CD14-positive monocyte (primary cell): ENCODE results near the gene KXD1. TPM values are rescaled to one million over a fixed set of nuclear protein-coding genes. Genes with fewer than 3 reads are reported as not detected.
A peak's percentile ranks its signal among the peaks of the same experiment; 100 is the strongest.

ENCODE experiments used
- DNase-seq, 3 donors: peaks; one replicate each; pipeline ENCODE4 v3.0.0-alpha.2; 2011 to 2022
- H2AFZ ChIP-seq: 2 replicates; pipeline ENCODE4 v1.6.0; 2012; ENCODE audit warnings: mild to moderate bottlenecking, low read depth, low read length, inconsistent platforms; ENCODE audit not compliant: insufficient read depth, poor library complexity, severe bottlenecking
- H3K27ac ChIP-seq, 2 donors: 1 replicate in 1 of 2; 2 replicates in 1 of 2; pipeline ENCODE4 v1.5.1; 2012 to 2013; ENCODE audit warnings: low read length in 2 of 2, control low read depth in 1 of 2, inconsistent platforms in 1 of 2, low read depth in 1 of 2, mild to moderate bottlenecking in 1 of 2
- H3K27me3 ChIP-seq, 2 donors: one replicate each; pipeline versions ENCODE4 v1.6.0 to v1.6.1; 2011 to 2013; ENCODE audit warnings: low read length in 2 of 2; ENCODE audit not compliant: control insufficient read depth in 2 of 2, insufficient read depth in 2 of 2
- H3K36me3 ChIP-seq, 2 donors: replicated peaks in 1 of 2; 1 replicate in 1 of 2; 2 replicates in 1 of 2; pipeline versions ENCODE4 v1.5.1 to v1.6.1; 2012 to 2013; ENCODE audit warnings: low read length in 2 of 2, control low read depth in 1 of 2, inconsistent platforms in 1 of 2, mild to moderate bottlenecking in 1 of 2; ENCODE audit not compliant: insufficient read depth in 2 of 2, control insufficient read depth in 1 of 2
- H3K4me1 ChIP-seq, 2 donors: 1 replicate in 1 of 2; 2 replicates in 1 of 2; pipeline versions ENCODE4 v1.5.1 to v1.6.1; 2012 to 2013; ENCODE audit warnings: low read length in 2 of 2, control low read depth in 1 of 2, inconsistent platforms in 1 of 2, mild to moderate bottlenecking in 1 of 2, moderate library complexity in 1 of 2; ENCODE audit not compliant: insufficient read depth in 2 of 2, control insufficient read depth in 1 of 2
- H3K4me2 ChIP-seq: replicated peaks from 2 replicates; pipeline ENCODE3; 2012; ENCODE audit warnings: low read length, moderate library complexity, mild to moderate bottlenecking; ENCODE audit not compliant: poor library complexity, severe bottlenecking; ENCODE audit errors: extremely low read depth
- H3K4me3 ChIP-seq, 3 experiments: fragments of 200-600 bp in 1 of 3; sonication (generic) in 1 of 3; replicated peaks in 1 of 3; 1 replicate in 2 of 3; 2 replicates in 1 of 3; pipeline ENCODE4 v1.5.1; 2011 to 2013; ENCODE audit warnings: low read length in 3 of 3, mild to moderate bottlenecking in 3 of 3, control low read depth in 2 of 3, low read depth in 2 of 3, inconsistent platforms in 1 of 3, moderate library complexity in 1 of 3
- H3K79me2 ChIP-seq: 2 replicates; pipeline ENCODE4 v1.6.0; 2012; ENCODE audit warnings: mild to moderate bottlenecking, control low read depth, inconsistent platforms, low read length, moderate library complexity; ENCODE audit not compliant: insufficient read depth
- H3K9ac ChIP-seq: 2 replicates; pipeline ENCODE4 v1.6.0; 2017; ENCODE audit warnings: low read length, mild to moderate bottlenecking; ENCODE audit not compliant: insufficient read depth, poor library complexity, severe bottlenecking
- H3K9me3 ChIP-seq, 2 donors: replicated peaks in 1 of 2; 1 replicate in 1 of 2; 2 replicates in 1 of 2; pipeline versions ENCODE4 v1.5.1 to v1.6.1; 2012 to 2013; ENCODE audit warnings: low read length in 2 of 2, control low read depth in 1 of 2; ENCODE audit not compliant: control insufficient read depth in 1 of 2, insufficient read depth in 1 of 2
- H4K20me1 ChIP-seq: 2 replicates; pipeline ENCODE4 v1.6.0; 2012; ENCODE audit warnings: mild to moderate bottlenecking, low read length, control low read depth, moderate library complexity; ENCODE audit not compliant: insufficient read depth
- H3K27ac Mint-ChIP-seq, 7 donors: one replicate each; pipeline ENCODE4 v1.8.0; 2020; ENCODE audit warnings: mild to moderate bottlenecking in 7 of 7, mixed read lengths in 7 of 7, moderate library complexity in 6 of 7, inconsistent platforms in 2 of 7
- H3K27me3 Mint-ChIP-seq, 3 donors: one replicate each; pipeline ENCODE4 v1.8.0; 2021 to 2022; ENCODE audit warnings: low read depth in 3 of 3, mild to moderate bottlenecking in 3 of 3, mixed read lengths in 3 of 3, moderate library complexity in 3 of 3, inconsistent platforms in 1 of 3
- H3K36me3 Mint-ChIP-seq, 2 donors: one replicate each; pipeline ENCODE4 v1.8.0; 2020; ENCODE audit warnings: mixed read lengths in 2 of 2, inconsistent platforms in 1 of 2, mild to moderate bottlenecking in 1 of 2
- H3K4me1 Mint-ChIP-seq: one replicate; pipeline ENCODE4 v1.8.0; 2020; ENCODE audit warnings: mild to moderate bottlenecking, mixed read lengths
- H3K4me3 Mint-ChIP-seq, 2 donors: one replicate each; pipeline ENCODE4 v1.8.0; 2020; ENCODE audit warnings: mild to moderate bottlenecking in 2 of 2, mixed read lengths in 2 of 2, moderate library complexity in 1 of 2
- H3K9me3 Mint-ChIP-seq, 7 donors: one replicate each; pipeline ENCODE4 v1.8.0; 2020 to 2022; ENCODE audit warnings: mixed read lengths in 7 of 7, mild to moderate bottlenecking in 6 of 7, moderate library complexity in 6 of 7, inconsistent platforms in 2 of 7
- CTCF ChIP-seq: fragments of 200-600 bp; IDR thresholded peaks from one replicate; pipeline ENCODE4 v1.8.0; 2022; ENCODE audit warnings: antibody characterized with exemption, mild to moderate bottlenecking
- WGBS: methylation state at CpG from one replicate; pipeline ENCODE4 v1.1.5; 2013; ENCODE audit warnings: missing lambda C conversion rate; ENCODE audit not compliant: insufficient coverage; 5-methylcytosine and 5-hydroxymethylcytosine counted together
- intact Hi-C, 2 donors: fragments of 100-400 bp; cut with micrococcal nuclease; formaldehyde crosslinking; loops; one replicate each; pipeline versions ENCODE4 v1.15.0 to v1.15.1; 2023
- polyA plus RNA-seq, 3 donors: library from polyadenylated mRNA; depleted of rRNA in 1 of 3; unstranded in 2 of 3; stranded (reverse) in 1 of 3; fragments of 300-500 nt in 2 of 3; fragments of >200 nt in 1 of 3; fragmentation: Illumina TruSeq in 2 of 3; gene quantifications; 1 replicate in 2 of 3; 2 replicates in 1 of 3; pipeline ENCODE4 v1.2.3, GENCODE V29; 2012 to 2021

Gene KXD1
- polyA plus RNA-seq, 3 donors = 74.4 to 194 (median 87.9) TPM

DNA sequence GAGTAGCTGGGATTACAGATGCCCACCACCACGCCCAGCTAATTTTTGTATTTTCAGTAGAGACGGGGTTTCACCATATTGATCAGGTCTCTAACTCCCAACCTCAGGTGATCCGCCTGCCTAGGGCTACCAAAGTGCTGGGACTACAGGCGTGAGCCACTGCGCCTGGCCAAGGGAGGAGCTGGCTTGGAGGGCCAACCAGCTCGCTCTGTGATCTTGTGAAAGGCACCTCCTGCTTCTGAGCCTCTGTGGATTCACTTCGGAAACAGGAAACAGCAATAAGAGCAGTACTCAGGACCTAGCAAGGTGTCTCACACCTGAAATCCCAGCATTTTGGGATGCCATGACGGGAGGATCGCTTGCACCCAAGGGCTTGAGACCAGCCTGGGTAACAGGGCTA, 33.8 kb upstream of the KXD1 start:
- Histone ChIP-seq H3K79me2 (peaks cover 31% of the 10 kb centered on the region), H3K4me3 (no peak overlapping the region), H3K9ac (no peak overlapping the region), H4K20me1 (peaks cover 29% of the 10 kb centered on the region), H3K9me3 (no peaks in the 10 kb centered on the region), H2AFZ (no peak overlapping the region), H3K27me3 (no peaks in the 10 kb centered on the region), H3K4me2 (no peak overlapping the region), H3K4me1 (peaks cover 21 to 24% of the 10 kb centered on the region in 2 donors), H3K27ac (no peak overlapping the region), H3K36me3 (no peaks in the 10 kb centered on the region)
- intact Hi-C loops = loop anchor here (2.0 to 5.0 kb wide), 4 partner anchors 33 to 393 kb away; partner anchors contain the start of genes COPE (in 1 of the 2), DDX49 (in 1 of the 2), KLHL26 (in 1 of the 2) and KXD1 (in 1 of the 2)
- H3K27ac Mint-ChIP-seq = no peak overlapping the region
- TF ChIP-seq CTCF = no peak
- peaks cover 2 to 4% of the 10 kb centered on the region in 2 donors for H3K36me3 Mint-ChIP-seq
- DNase-seq = peak in 1 of 3 donors; percentile 5
- 95% methylated on average over 8 of the region's 9 CpGs for WGBS
- H3K9me3 Mint-ChIP-seq = peaks cover 0 to 3% (median 0%) of the 10 kb centered on the region in 7 donors
- H3K4me1 Mint-ChIP-seq = peaks cover 29% of the 10 kb centered on the region
- H3K4me3 Mint-ChIP-seq = no peak overlapping the region
- peaks cover 0 to 2% (median 0%) of the 10 kb centered on the region in 3 donors for H3K27me3 Mint-ChIP-seq

- H3K27ac ChIP-seq = no peak overlapping the region
- no peak for TF ChIP-seq CTCF
- peaks cover 13% of the 10 kb centered on the region for H3K4me1 Mint-ChIP-seq
- H3K9me3 ChIP-seq = no peaks in the 10 kb centered on the region
- no peaks in the 10 kb centered on the region for H3K27me3 ChIP-seq
- intact Hi-C loops = loop anchor here in 1 of 2 donors (5.0 kb wide), 1 partner anchor 41 kb away; no protein-coding TSS in a partner anchor
- H3K27ac Mint-ChIP-seq = peak overlapping the region in 3 of 7 donors; percentile 21 to 50 (median 28)
- H3K27me3 Mint-ChIP-seq = peaks cover 0 to 2% (median 0%) of the 10 kb centered on the region in 3 donors
- no peak overlapping the region for H2AFZ ChIP-seq
- peaks cover 6% of the 10 kb centered on the region for H3K79me2 ChIP-seq
- H3K9ac ChIP-seq = no peak overlapping the region
- H3K4me3 Mint-ChIP-seq = no peak overlapping the region
- H3K4me1 ChIP-seq = peaks cover 5 to 8% of the 10 kb centered on the region in 2 donors
- H3K36me3 Mint-ChIP-seq = peaks cover 4 to 7% of the 10 kb centered on the region in 2 donors
- no peak overlapping the region for H3K4me3 ChIP-seq
- H4K20me1 ChIP-seq = peaks cover 4% of the 10 kb centered on the region
- DNase-seq = peak in 1 of 3 donors; percentile 3
- peaks cover 0 to 1% (median 0%) of the 10 kb centered on the region in 7 donors for H3K9me3 Mint-ChIP-seq
- peaks cover 2% of the 10 kb centered on the region in 2 donors for H3K36me3 ChIP-seq
- WGBS = 98% methylated on average over 4 of the region's 9 CpGs
- no peak overlapping the region for H3K4me2 ChIP-seq
Observed at GRCh38 chr19:18526316-18526715, 31.4 kb upstream of the KXD1 start.
